ENCODE results near the gene GALNT18.

DNA sequence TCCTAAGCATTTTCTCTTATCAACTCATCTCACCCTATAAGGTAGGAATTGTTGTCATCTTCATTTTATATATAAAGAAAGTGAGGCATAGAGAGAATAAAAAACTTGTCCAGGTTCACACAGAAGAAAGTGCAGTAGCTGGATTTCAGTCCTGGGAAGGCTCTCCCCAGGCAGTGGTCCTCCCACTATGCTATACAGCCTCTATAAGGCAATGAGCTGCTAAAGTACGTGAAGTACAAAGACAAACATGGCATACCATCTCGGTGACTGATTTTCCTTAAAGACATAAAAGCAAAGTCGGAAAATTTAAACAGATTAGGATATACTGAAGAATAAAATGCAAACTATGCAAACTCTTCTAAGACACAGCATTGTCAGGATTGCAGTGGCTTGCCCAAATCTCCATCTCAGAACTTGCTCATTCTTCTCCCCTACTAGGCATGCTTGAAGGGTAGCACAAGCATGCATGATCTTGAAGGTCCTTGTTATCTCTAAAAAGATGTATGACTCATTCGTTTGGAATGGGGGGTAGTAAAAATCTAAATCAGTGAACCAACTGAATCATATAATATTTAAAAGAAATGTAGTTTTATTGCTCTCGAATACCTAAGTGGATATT, 171.0 kb downstream of the GALNT18 start:
- no peak for TF ChIP-seq CTCF (IDR thresholded peaks at IDR 0.05; ENCODE audit: insufficient read depth, low read length)
- TF ChIP-seq, protein P1, sequence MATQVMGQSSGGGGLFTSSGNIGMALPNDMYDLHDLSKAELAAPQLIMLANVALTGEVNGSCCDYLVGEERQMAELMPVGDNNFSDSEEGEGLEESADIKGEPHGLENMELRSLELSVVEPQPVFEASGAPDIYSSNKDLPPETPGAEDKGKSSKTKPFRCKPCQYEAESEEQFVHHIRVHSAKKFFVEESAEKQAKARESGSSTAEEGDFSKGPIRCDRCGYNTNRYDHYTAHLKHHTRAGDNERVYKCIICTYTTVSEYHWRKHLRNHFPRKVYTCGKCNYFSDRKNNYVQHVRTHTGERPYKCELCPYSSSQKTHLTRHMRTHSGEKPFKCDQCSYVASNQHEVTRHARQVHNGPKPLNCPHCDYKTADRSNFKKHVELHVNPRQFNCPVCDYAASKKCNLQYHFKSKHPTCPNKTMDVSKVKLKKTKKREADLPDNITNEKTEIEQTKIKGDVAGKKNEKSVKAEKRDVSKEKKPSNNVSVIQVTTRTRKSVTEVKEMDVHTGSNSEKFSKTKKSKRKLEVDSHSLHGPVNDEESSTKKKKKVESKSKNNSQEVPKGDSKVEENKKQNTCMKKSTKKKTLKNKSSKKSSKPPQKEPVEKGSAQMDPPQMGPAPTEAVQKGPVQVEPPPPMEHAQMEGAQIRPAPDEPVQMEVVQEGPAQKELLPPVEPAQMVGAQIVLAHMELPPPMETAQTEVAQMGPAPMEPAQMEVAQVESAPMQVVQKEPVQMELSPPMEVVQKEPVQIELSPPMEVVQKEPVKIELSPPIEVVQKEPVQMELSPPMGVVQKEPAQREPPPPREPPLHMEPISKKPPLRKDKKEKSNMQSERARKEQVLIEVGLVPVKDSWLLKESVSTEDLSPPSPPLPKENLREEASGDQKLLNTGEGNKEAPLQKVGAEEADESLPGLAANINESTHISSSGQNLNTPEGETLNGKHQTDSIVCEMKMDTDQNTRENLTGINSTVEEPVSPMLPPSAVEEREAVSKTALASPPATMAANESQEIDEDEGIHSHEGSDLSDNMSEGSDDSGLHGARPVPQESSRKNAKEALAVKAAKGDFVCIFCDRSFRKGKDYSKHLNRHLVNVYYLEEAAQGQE (IDR thresholded peaks at IDR 0.05; ENCODE audit: insufficient replicate concordance, low read depth) = no peak
- no peak for TF ChIP-seq POLR2AphosphoS5 (IDR thresholded peaks at IDR 0.05; ENCODE audit: low read depth)
